B cell (primary cell): ENCODE results near the gene F2RL3.

ENCODE experiments used
- EZH2 ChIP-seq: IDR thresholded peaks from 2 replicates; pipeline ENCODE4 v1.6.1; 2012; ENCODE audit warnings: borderline replicate concordance, low read depth, mild to moderate bottlenecking, moderate library complexity, low read length; ENCODE audit not compliant: insufficient read depth, poor library complexity, severe bottlenecking
- TF ChIP-seq, protein P1 (sequence below): fragments of 200-600 bp; IDR thresholded peaks from one replicate; pipeline ENCODE4 v1.8.0; 2022; ENCODE audit warnings: antibody characterized with exemption, mild to moderate bottlenecking

DNA sequence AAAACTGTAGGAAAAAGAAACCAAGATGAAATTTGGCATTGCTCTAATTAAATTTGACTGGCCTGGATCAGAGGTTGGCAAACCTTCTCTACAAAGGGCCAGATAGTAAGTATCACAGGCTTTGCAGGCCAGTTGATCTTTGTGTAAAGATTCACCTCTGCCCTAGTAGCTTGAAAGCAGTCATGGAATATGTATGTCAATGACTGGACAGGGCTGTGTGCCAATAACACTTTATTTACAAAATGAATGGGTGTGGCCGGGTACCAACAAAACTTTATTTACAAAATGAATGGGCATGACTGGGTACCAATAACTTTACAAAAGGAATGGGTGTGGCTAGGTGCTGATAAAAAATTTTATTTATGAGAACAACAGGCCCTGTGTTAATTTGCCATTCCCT, 39.6 kb upstream of the F2RL3 start:
- TF ChIP-seq, protein P1, sequence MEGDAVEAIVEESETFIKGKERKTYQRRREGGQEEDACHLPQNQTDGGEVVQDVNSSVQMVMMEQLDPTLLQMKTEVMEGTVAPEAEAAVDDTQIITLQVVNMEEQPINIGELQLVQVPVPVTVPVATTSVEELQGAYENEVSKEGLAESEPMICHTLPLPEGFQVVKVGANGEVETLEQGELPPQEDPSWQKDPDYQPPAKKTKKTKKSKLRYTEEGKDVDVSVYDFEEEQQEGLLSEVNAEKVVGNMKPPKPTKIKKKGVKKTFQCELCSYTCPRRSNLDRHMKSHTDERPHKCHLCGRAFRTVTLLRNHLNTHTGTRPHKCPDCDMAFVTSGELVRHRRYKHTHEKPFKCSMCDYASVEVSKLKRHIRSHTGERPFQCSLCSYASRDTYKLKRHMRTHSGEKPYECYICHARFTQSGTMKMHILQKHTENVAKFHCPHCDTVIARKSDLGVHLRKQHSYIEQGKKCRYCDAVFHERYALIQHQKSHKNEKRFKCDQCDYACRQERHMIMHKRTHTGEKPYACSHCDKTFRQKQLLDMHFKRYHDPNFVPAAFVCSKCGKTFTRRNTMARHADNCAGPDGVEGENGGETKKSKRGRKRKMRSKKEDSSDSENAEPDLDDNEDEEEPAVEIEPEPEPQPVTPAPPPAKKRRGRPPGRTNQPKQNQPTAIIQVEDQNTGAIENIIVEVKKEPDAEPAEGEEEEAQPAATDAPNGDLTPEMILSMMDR, result no peak
- TF ChIP-seq EZH2, result no peak
